ENCODE results near the gene RET.

Gene RET

GRCh38 chr10:43062402-43063160, 14.3 kb upstream of the RET start:
- no peak for DNase-seq (ENCODE audit: low spot score)

GRCh38 chr10:43064331-43065075, 12.4 kb upstream of the RET start:
- DNase-seq (ENCODE audit: low spot score) = no peak

- DNase-seq (ENCODE audit: low spot score) = no peak
Measured at GRCh38 chr10:43065234-43065633, 11.6 kb upstream of the RET start.

- DNase-seq (ENCODE audit: low spot score) = no peak
Measured at GRCh38 chr10:43065761-43066160, 11.1 kb upstream of the RET start.

- no peak for DNase-seq (ENCODE audit: low spot score)
Measured at GRCh38 chr10:43066481-43066880, 10.4 kb upstream of the RET start.

- DNase-seq (ENCODE audit: low spot score) = no peak
Measured at GRCh38 chr10:43067391-43068135, 9.3 kb upstream of the RET start.

GRCh38 chr10:43068136-43068395, 8.8 kb upstream of the RET start:
- DNase-seq (ENCODE audit: low spot score) = no peak

- DNase-seq (ENCODE audit: low spot score) = no peak
Measured at GRCh38 chr10:43068471-43069210, 8.2 kb upstream of the RET start.

- DNase-seq (ENCODE audit: low spot score) = no peak
Measured at GRCh38 chr10:43069211-43069515, 7.7 kb upstream of the RET start.

- no peak for DNase-seq (ENCODE audit: low spot score)
Measured at GRCh38 chr10:43069579-43069978, 7.3 kb upstream of the RET start.

GRCh38 chr10:43070121-43071085, 6.5 kb upstream of the RET start:
- DNase-seq (ENCODE audit: low spot score) = no peak

- no peak for DNase-seq (ENCODE audit: low spot score)
Measured at GRCh38 chr10:43071865-43072650, 4.8 kb upstream of the RET start.

- no peak for DNase-seq (ENCODE audit: low spot score)
Measured at GRCh38 chr10:43073191-43073590, 3.7 kb upstream of the RET start.

- no peak for DNase-seq (ENCODE audit: low spot score)
Measured at GRCh38 chr10:43073721-43074120, 3.1 kb upstream of the RET start.

- DNase-seq (ENCODE audit: low spot score) = no peak
Measured at GRCh38 chr10:43074409-43074808, 2.5 kb upstream of the RET start.

GRCh38 chr10:43074827-43075611, 1.9 kb upstream of the RET start:
- DNase-seq (ENCODE audit: low spot score) = no peak

GRCh38 chr10:43075612-43076003, 1.3 kb upstream of the RET start:
- peak; percentile 40 for DNase-seq (ENCODE audit: low spot score)

- DNase-seq (ENCODE audit: low spot score) = no peak
Measured at GRCh38 chr10:43076311-43076875, 476 bp upstream of the RET start.

- no peak for DNase-seq (ENCODE audit: low spot score)
Measured at GRCh38 chr10:43077421-43078171, 727 bp downstream of the RET start.

Data from NAMALWA (cell line).